ENCODE data around the gene OR2B2.

- TF ChIP-seq CTCF (IDR thresholded peaks at IDR 0.05) (no peak), POLR2A (IDR thresholded peaks at IDR 0.05) (no peak), POLR2AphosphoS5 (IDR thresholded peaks at IDR 0.05) (no peak), EP300 (IDR thresholded peaks at IDR 0.05) (no peak)
These were observed 45.7 kb downstream of the OR2B2 start for GRCh38 chr6:27866357-27867050.
